PFSK-1 (cell line): ENCODE measurements around the gene SNX13.

Experiments used
- POLR2AphosphoS5 ChIP-seq: IDR thresholded peaks from 2 replicates; pipeline ENCODE4 v1.6.1; 2012; ENCODE audit warnings: low read depth, mild to moderate bottlenecking, control low read depth, low read length, moderate library complexity
- REST ChIP-seq, 2 experiments: IDR thresholded peaks; 2 replicates each; pipeline versions ENCODE4 v1.6.1 to v1.8.0; 2011 to 2012; ENCODE audit warnings: low read depth in 2 of 2, low read length in 2 of 2, control low read depth in 1 of 2, inconsistent platforms in 1 of 2, mild to moderate bottlenecking in 1 of 2, moderate library complexity in 1 of 2; ENCODE audit not compliant: insufficient read depth in 1 of 2
- SIN3A ChIP-seq: IDR thresholded peaks from 2 replicates; pipeline ENCODE4 v1.6.1; 2012; ENCODE audit warnings: mild to moderate bottlenecking, low read length, moderate library complexity, borderline replicate concordance; ENCODE audit not compliant: insufficient read depth
- TAF1 ChIP-seq: IDR thresholded peaks from 2 replicates; pipeline ENCODE4 v1.6.1; 2012; ENCODE audit warnings: low read length, control low read depth, borderline replicate concordance; ENCODE audit not compliant: insufficient read depth

GRCh38 chr7:17965603-17966002 is 25.3 kb upstream of the SNX13 start:
- TF ChIP-seq SIN3A (0 out of 2 replicates have a peak, but pooled peaks have one; percentile 32), REST (IDR thresholded peaks at IDR 0.05; ENCODE audit: insufficient read depth in 1 of 2, low read depth in 2 of 2, low read length in 2 of 2) (no peak), POLR2AphosphoS5 (peak; percentile 32; the same call in 1 of the 2 replicates), TAF1 (peak; percentile 35; the same call in 1 of the 2 replicates)
